Endothelial cell of umbilical vein (primary cell): ENCODE results near the gene ASPHD1. TPM values are rescaled to one million over a fixed set of nuclear protein-coding genes. Genes with fewer than 3 reads are reported as not detected.

Source experiments
- BruUV-seq: library from RNA; stranded (reverse); fragments of 400-500 nt; replicated peaks from 2 replicates; lab custom pipeline; 2021; lab: Mats Ljungman, UMichigan
- CTCF ChIA-PET: fragments of 300-600, 350-600 bp; sonication (Branson Sonifier 250); formaldehyde crosslinking; loops from one replicate; lab custom pipeline; 2021; ENCODE audit warnings: antibody characterized with exemption, inconsistent platforms; lab: Charles Lee
- POLR2A ChIA-PET: fragments of 300-600, 350-600 bp; sonication (Branson Sonifier 250); formaldehyde crosslinking; loops from one replicate; lab custom pipeline; 2021; ENCODE audit warnings: antibody characterized with exemption, inconsistent platforms; lab: Charles Lee
- DNase-seq: peaks from one replicate; pipeline ENCODE4 v3.0.0-alpha.2; 2011; ENCODE audit warnings: low read depth, low spot score
- FAIRE-seq: peaks from 2 replicates; lab custom pipeline; 2011; peaks lifted over from hg19 to GRCh38; lab: Jason Lieb, UNC
- H2AFZ ChIP-seq: 2 replicates; pipeline ENCODE4 v1.6.0; 2012; ENCODE audit warnings: low read depth, low read length, control low read depth, inconsistent platforms
- H3K27ac ChIP-seq: 2 replicates; pipeline ENCODE4 v1.5.1; 2011; ENCODE audit warnings: low read depth, mild to moderate bottlenecking, control low read depth, low read length, moderate library complexity; ENCODE audit not compliant: insufficient read depth
- H3K27me3 ChIP-seq, 2 experiments: 2 replicates each; pipeline versions ENCODE4 v1.6.0 to v1.6.1; 2011; ENCODE audit warnings: low read length in 2 of 2, mixed read lengths in 1 of 2; ENCODE audit not compliant: control insufficient read depth in 2 of 2, insufficient read depth in 2 of 2
- H3K36me3 ChIP-seq, 2 experiments: 2 replicates in 1 of 2; 3 replicates in 1 of 2; pipeline ENCODE4 v1.5.1; 2011; ENCODE audit warnings: low read length in 2 of 2, mild to moderate bottlenecking in 1 of 2, moderate library complexity in 1 of 2; ENCODE audit not compliant: control insufficient read depth in 2 of 2, insufficient read depth in 2 of 2; ENCODE audit errors: extremely low read depth in 1 of 2
- H3K4me1 ChIP-seq: 3 replicates; pipeline ENCODE4 v1.5.1; 2011; ENCODE audit warnings: mild to moderate bottlenecking, low read length; ENCODE audit not compliant: control insufficient read depth, insufficient read depth; ENCODE audit errors: extremely low read depth
- H3K4me2 ChIP-seq: 2 replicates; pipeline ENCODE4 v1.6.1; 2011; ENCODE audit warnings: low read length, control low read depth, mixed read lengths; ENCODE audit not compliant: insufficient read depth
- H3K4me3 ChIP-seq, 3 experiments: fragments of 200-600 bp in 1 of 3; sonication (generic), shearing (Covaris generic) in 1 of 3; replicated peaks in 1 of 3; 2 replicates each; pipeline ENCODE4 v1.5.1; 2011 to 2016; ENCODE audit warnings: control low read depth in 3 of 3, low read length in 3 of 3, mild to moderate bottlenecking in 2 of 3, inconsistent platforms in 1 of 3, low read depth in 1 of 3, moderate library complexity in 1 of 3; ENCODE audit not compliant: insufficient read depth in 1 of 3
- H3K79me2 ChIP-seq: 2 replicates; pipeline ENCODE4 v1.6.0; 2012; ENCODE audit warnings: low read length, inconsistent platforms; ENCODE audit not compliant: control insufficient read depth, insufficient read depth
- H3K9ac ChIP-seq: replicated peaks from 2 replicates; pipeline ENCODE3; 2011; ENCODE audit warnings: low read length, control low read depth; ENCODE audit not compliant: insufficient read depth; ENCODE audit errors: extremely low read depth
- H3K9me1 ChIP-seq: replicated peaks from 3 replicates; pipeline ENCODE4 v1.6.0; 2011; ENCODE audit warnings: mild to moderate bottlenecking, low read length; ENCODE audit not compliant: control insufficient read depth, insufficient read depth; ENCODE audit errors: extremely low read depth
- H3K9me3 ChIP-seq: replicated peaks from 2 replicates; pipeline ENCODE4 v1.5.1; 2012; ENCODE audit warnings: low read length, inconsistent platforms; ENCODE audit not compliant: control insufficient read depth, insufficient read depth
- H4K20me1 ChIP-seq: replicated peaks from 2 replicates; pipeline ENCODE3; 2011; ENCODE audit warnings: mild to moderate bottlenecking, low read length; ENCODE audit not compliant: control insufficient read depth, insufficient read depth; ENCODE audit errors: extremely low read depth
- CTCF ChIP-seq, 2 donors: IDR thresholded peaks; 1 replicate in 1 of 2; 2 replicates in 1 of 2; pipeline ENCODE4 v1.5.1; 2011; ENCODE audit warnings: low read length in 2 of 2, mild to moderate bottlenecking in 2 of 2, moderate library complexity in 2 of 2, control low read depth in 1 of 2, inconsistent platforms in 1 of 2, low read depth in 1 of 2; ENCODE audit not compliant: insufficient read depth in 1 of 2; ENCODE audit errors: extremely low read depth in 1 of 2
- EZH2 ChIP-seq: IDR thresholded peaks from 2 replicates; pipeline ENCODE4 v1.6.1; 2012; ENCODE audit warnings: borderline replicate concordance, low read depth, mild to moderate bottlenecking, moderate library complexity, low read length, inconsistent platforms; ENCODE audit not compliant: severe bottlenecking
- FOS ChIP-seq: IDR thresholded peaks from 2 replicates; pipeline ENCODE4 v1.6.1; 2011; ENCODE audit warnings: mild to moderate bottlenecking, low read length, moderate library complexity, borderline replicate concordance; ENCODE audit not compliant: insufficient read depth
- GATA2 ChIP-seq: IDR thresholded peaks from 2 replicates; pipeline ENCODE4 v1.7.0; 2011; ENCODE audit warnings: low read depth, mild to moderate bottlenecking, moderate library complexity, mixed read lengths, low read length; ENCODE audit not compliant: insufficient read length, insufficient read depth
- JUN ChIP-seq: IDR thresholded peaks from 2 replicates; pipeline ENCODE4 v1.6.1; 2011; ENCODE audit warnings: borderline replicate concordance, low read depth; ENCODE audit not compliant: insufficient read length, insufficient read depth
- MAX ChIP-seq: IDR thresholded peaks from 2 replicates; pipeline ENCODE4 v1.6.1; 2011; ENCODE audit not compliant: insufficient read depth, insufficient read length
- MYC ChIP-seq: IDR thresholded peaks from one replicate; pipeline ENCODE4 v1.6.1; 2011; ENCODE audit warnings: mild to moderate bottlenecking, low read depth, low read length
- POLR2A ChIP-seq: IDR thresholded peaks from 2 replicates; pipeline ENCODE4 v1.6.1; 2012; ENCODE audit warnings: low read depth, mild to moderate bottlenecking, control low read depth, low read length
- POLR2AphosphoS5 ChIP-seq: IDR thresholded peaks from 2 replicates; pipeline ENCODE4 v1.6.1; 2012; ENCODE audit warnings: low read depth, mild to moderate bottlenecking, control low read depth, low read length, moderate library complexity; ENCODE audit not compliant: insufficient read depth
- dilution Hi-C: fragments of 300-500 bp; cut with MboI; formaldehyde crosslinking; loops from one replicate; pipeline ENCODE4 v1.15.0; 2019; ENCODE audit warnings: low sequenced_read_pairs; ENCODE audit not compliant: extremely low pct_ligation_motif_present
- intact Hi-C: fragments of 100-400 bp; cut with micrococcal nuclease; formaldehyde crosslinking; loops from one replicate; pipeline ENCODE4 v1.10.0; 2022
- polyA plus RNA-seq, 4 experiments: library from polyadenylated mRNA; depleted of rRNA in 3 of 4; stranded (reverse) in 3 of 4; unstranded in 1 of 4; fragments of >200 nt; gene quantifications; 2 replicates each; pipeline versions ENCODE4 v1.2.1 to v1.2.3, GENCODE V29; 2011 to 2012; ENCODE audit warnings: missing spikeins in 1 of 4
- total RNA-seq: library from RNA; stranded (reverse); gene quantifications from 2 replicates; pipeline ENCODE4 v1.2.3, GENCODE V29; 2021

Gene ASPHD1
- total and polyA plus RNA-seq, 2 donors (not counting 3 experiments of a cell fraction or from before 2014, with no cell fraction given) = 0.90 to 1.2 TPM

GRCh38 chr16:29873319-29873718, 27.0 kb upstream of the ASPHD1 start:
- H3K79me2 ChIP-seq = no peaks in the 10 kb centered on the region
- no peak overlapping the region for H3K4me3 ChIP-seq
- H2AFZ ChIP-seq = no peak overlapping the region
- dilution Hi-C loops (no loop called here), intact Hi-C loops (no loop called here)
- H3K27me3 ChIP-seq = peaks cover 14 to 16% of the 10 kb centered on the region in 2 experiments
- POLR2A ChIA-PET = no interaction called here
- no peak overlapping the region for H3K9ac ChIP-seq
- H4K20me1 ChIP-seq = no peaks in the 10 kb centered on the region
- TF ChIP-seq GATA2 (no peak), POLR2AphosphoS5 (no peak), POLR2A (no peak), MYC (no peak), JUN (no peak)
- no peak overlapping the region for H3K27ac ChIP-seq
- DNase-seq (no peak), FAIRE-seq (no peak)
- H3K4me2 ChIP-seq = no peak overlapping the region
- H3K36me3 ChIP-seq = no peaks in the 10 kb centered on the region
- BruUV-seq = no TSS peak
- H3K9me1 ChIP-seq = no peaks in the 10 kb centered on the region
- H3K4me1 ChIP-seq = no peaks in the 10 kb centered on the region
- no peaks in the 10 kb centered on the region for H3K9me3 ChIP-seq
- CTCF ChIA-PET = interaction anchor here (1.1 to 2.1 kb wide), 2 partner anchors 25 to 182 kb away, joined by 3 to 11 read pairs; no protein-coding TSS in a partner anchor

- Histone ChIP-seq H3K4me3 (no peak overlapping the region), H3K9me3 (no peaks in the 10 kb centered on the region), H3K27me3 (peaks cover 14 to 16% of the 10 kb centered on the region in 2 experiments), H3K79me2 (no peaks in the 10 kb centered on the region), H3K36me3 (no peaks in the 10 kb centered on the region), H3K27ac (no peak overlapping the region), H3K9ac (no peak overlapping the region), H2AFZ (no peak overlapping the region), H3K9me1 (no peaks in the 10 kb centered on the region), H3K4me1 (no peaks in the 10 kb centered on the region), H3K4me2 (no peak overlapping the region), H4K20me1 (no peaks in the 10 kb centered on the region)
- DNase-seq (no peak), FAIRE-seq (no peak)
- BruUV-seq = no TSS peak
- dilution Hi-C loops (no loop called here), intact Hi-C loops (no loop called here)
- CTCF ChIA-PET = interaction anchor here (0.7 to 1.1 kb wide), 2 partner anchors 27 to 116 kb away, joined by 3 to 5 read pairs; no protein-coding TSS in a partner anchor
- POLR2A ChIA-PET = no interaction called here
- TF ChIP-seq MYC (no peak), GATA2 (no peak), EZH2 (no peak), JUN (no peak), FOS (no peak), POLR2AphosphoS5 (no peak), CTCF (IDR thresholded peaks at IDR 0.05; ENCODE audit: extremely low read depth in 1 of 2, insufficient read depth in 1 of 2, low read depth in 1 of 2, low read length in 2 of 2) (no peak), MAX (no peak), POLR2A (no peak)
Observed at GRCh38 chr16:29875206-29875605, 25.1 kb upstream of the ASPHD1 start.
